ENCODE measurements around the gene CHRNA1. TPM values are rescaled to one million over a fixed set of nuclear protein-coding genes. Genes with fewer than 3 reads are reported as not detected.

The CHRNA1 gene
- total RNA-seq, 1 donor from 2014 or later, result 0.31 TPM

- no peak for DNase-seq (ENCODE audit: low spot score)
- intact Hi-C loops (cut with DNase I), result no loop called here
- ATAC-seq, result no peak
Observed at GRCh38 chr2:174785481-174785880, 21.2 kb upstream of the CHRNA1 start.

DNA sequence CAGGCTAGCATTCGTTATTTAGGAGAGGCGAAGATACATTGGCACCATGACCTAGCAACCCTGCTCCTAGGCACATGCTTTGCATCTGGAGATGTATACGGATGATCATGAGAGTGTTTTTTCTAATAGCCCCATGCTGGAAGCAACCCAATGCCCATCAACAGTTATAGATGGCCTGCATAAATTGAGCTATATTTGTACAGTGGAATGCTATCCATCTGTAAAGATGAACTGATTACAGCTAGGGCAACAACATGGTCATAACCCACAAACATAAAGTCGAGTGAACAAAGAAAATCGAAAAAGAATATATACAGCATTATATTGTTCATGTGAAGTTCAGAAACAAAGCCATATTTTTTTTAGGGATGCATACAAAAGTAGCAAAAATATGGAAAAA lies 20.6 kb upstream of the CHRNA1 start:
- intact Hi-C loops (cut with DNase I), result no loop called here
- no peak for ATAC-seq
- no peak for DNase-seq (ENCODE audit: low spot score)

DNA sequence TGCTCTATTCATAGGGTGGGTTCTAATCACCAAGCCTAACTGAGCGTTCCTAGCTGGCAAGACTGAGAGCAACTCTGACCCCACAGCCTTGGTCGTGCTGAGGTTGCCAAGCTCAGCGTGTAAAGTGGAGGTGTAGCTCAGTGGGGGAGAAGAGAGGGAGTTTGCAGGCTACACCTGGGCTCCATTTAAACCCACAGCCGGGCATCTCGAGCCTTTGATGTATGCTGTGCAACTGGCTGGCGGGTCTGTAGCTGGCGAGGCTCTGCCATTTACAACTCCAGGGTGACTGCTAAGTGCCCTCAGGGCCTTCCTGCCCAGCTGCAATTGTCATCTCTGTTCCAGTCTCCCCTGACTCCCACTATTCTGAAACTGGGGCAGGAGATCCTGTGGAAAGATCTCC lies 20.0 kb upstream of the CHRNA1 start:
- ATAC-seq (no peak), DNase-seq (ENCODE audit: low spot score) (no peak)
- intact Hi-C loops (cut with DNase I), result no loop called here

DNA sequence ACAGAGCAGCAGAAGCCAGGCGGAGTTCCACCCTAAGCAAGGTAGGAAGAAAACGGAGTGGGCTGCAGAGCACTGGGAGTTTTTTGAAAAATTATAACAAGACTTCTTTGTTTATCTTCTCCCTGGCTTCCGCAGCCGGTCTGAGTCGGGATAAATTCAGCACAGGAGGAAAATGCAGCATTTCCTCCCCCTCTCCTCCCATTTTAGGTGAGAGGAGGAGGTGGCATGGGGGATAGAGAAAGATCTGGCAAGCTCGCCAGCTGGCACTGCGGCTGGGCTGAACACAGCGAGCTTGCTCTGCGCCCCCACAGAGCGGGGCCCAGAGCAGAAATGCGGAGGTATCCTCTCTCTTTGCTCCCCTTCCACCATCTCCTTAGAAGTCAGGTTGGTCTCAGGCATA lies 17.7 kb upstream of the CHRNA1 start:
- no peak for DNase-seq (ENCODE audit: low spot score)
- intact Hi-C loops (cut with DNase I), result no loop called here
- ATAC-seq, result peak; percentile 16

DNA sequence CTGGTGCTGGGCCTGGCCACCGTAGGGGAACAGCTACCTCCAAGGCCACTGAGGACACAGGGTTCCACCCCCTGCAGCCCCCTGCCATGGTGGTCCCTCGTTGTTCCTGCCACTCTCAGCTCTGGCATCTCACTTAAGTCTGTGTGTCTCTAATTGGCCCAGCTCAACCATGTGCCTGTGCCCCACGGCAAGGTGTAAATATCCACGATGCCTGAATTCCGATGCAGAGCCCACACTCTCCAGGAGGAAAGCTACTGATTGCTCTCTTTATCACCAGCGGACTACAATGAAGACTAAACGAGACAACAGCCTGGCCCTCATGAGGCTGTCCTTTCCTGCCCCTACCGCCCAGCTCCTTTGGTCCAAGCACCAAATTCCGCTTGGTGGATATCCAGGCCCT lies 17.0 kb upstream of the CHRNA1 start:
- ATAC-seq (no peak), DNase-seq (ENCODE audit: low spot score) (no peak)
- intact Hi-C loops (cut with DNase I), result no loop called here

DNA sequence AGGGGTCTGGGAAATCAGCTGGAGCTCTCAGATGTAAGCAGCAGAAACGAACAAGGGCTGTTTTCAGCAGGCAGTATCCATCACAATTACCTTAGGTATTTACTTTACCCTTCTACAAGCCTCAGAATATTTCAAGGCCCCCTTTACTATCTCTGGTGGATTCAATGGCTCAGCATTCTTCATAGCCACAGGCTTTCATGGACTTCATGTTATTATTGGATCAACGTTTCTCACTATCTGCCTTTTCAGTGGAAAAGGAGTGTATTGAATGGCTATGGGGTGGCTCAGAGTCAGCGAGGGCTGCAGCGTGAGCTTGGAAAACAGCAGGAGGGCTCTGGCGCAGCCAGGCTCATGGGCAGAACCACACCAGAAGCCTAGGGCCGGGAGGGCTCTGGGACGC lies 16.6 kb upstream of the CHRNA1 start:
- DNase-seq (ENCODE audit: low spot score), result no peak
- intact Hi-C loops (cut with DNase I), result no loop called here
- no peak for ATAC-seq

GRCh38 chr2:174780191-174780840 lies 16.0 kb upstream of the CHRNA1 start:
- intact Hi-C loops (cut with DNase I), result no loop called here
- ATAC-seq, result no peak

DNA sequence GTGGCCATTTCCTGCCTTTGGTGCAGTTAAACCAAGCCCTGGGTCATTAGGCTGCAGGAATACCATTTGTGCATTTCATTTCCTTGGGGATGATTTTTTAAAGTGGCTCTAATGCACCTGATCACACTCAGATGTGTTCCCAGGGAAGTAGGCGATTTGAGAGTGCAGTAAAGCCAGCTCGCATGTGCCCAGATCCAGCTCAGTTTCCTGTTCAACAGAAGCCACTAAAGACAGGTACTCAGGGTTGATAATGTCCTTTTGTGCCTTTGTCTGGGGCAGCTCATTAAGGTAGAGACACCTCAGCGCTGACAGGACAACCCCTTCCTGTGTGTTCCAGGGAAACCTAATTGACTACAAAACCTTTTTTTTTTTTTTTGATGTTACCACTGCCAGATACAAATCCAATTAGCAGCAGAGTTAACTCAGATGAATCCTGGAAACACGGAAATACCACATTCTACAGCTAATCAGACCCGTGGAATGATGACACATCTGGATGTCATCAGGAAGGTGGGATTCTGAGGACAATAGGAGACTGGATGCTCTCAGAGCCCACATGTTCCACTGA lies 15.2 kb upstream of the CHRNA1 start:
- DNase-seq (ENCODE audit: low spot score), result no peak
- intact Hi-C loops (cut with DNase I), result no loop called here
- no peak for ATAC-seq

More at GRCh38 chr2:174780191-174780840, 16.0 kb upstream of the CHRNA1 start:
- DNase-seq (ENCODE audit: low spot score), result no peak

GRCh38 chr2:174778085-174778981 lies 14.1 kb upstream of the CHRNA1 start:
- intact Hi-C loops (cut with DNase I), result no loop called here
- DNase-seq (ENCODE audit: low spot score), result no peak
- peak; percentile 90 for ATAC-seq

GRCh38 chr2:174777347-174778084 lies 13.2 kb upstream of the CHRNA1 start:
- intact Hi-C loops (cut with DNase I), result no loop called here
- ATAC-seq (no peak), DNase-seq (ENCODE audit: low spot score) (no peak)

GRCh38 chr2:174776675-174777074 lies 12.4 kb upstream of the CHRNA1 start:
- ATAC-seq (no peak), DNase-seq (ENCODE audit: low spot score) (no peak)
- intact Hi-C loops (cut with DNase I), result no loop called here

GRCh38 chr2:174776223-174776622 lies 12.0 kb upstream of the CHRNA1 start:
- ATAC-seq (no peak), DNase-seq (ENCODE audit: low spot score) (no peak)
- intact Hi-C loops (cut with DNase I), result no loop called here

- DNase-seq (ENCODE audit: low spot score), result no peak
- ATAC-seq, result no peak
- intact Hi-C loops (cut with DNase I), result no loop called here
Observed at GRCh38 chr2:174775571-174775980, 11.3 kb upstream of the CHRNA1 start.

GRCh38 chr2:174774886-174775285 lies 10.6 kb upstream of the CHRNA1 start:
- ATAC-seq, result no peak
- no peak for DNase-seq (ENCODE audit: low spot score)
- intact Hi-C loops (cut with DNase I), result loop anchor here (5.0 kb wide), 1 partner anchor 217 kb away; no protein-coding TSS in a partner anchor

DNA sequence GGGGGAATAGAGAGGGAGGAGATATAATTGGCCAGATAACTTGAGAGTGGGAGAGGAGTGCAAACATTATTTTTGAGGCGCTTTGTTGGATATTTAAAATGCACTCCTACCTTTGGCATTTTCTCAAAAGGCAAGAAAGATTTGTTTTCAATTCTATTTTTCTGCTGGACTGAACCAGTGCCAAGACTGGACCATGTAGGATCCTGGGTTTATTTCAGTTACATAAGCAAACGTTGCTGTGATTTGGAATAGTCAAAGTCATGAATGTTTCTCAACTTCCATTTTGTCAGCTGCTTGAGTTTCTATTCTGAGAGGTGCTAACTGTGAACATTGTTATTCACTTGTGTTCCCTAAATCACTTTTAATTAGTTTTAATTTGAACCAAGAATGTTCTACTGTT lies 8.9 kb upstream of the CHRNA1 start:
- no peak for ATAC-seq
- DNase-seq (ENCODE audit: low spot score), result no peak
- intact Hi-C loops (cut with DNase I), result loop anchor here (5.0 kb wide), 1 partner anchor 219 kb away; no protein-coding TSS in a partner anchor

- DNase-seq (ENCODE audit: low spot score), result no peak
- no peak for ATAC-seq
- intact Hi-C loops (cut with DNase I), result loop anchor here (5.0 kb wide), 1 partner anchor 220 kb away; no protein-coding TSS in a partner anchor
Observed at GRCh38 chr2:174772472-174772801, 8.2 kb upstream of the CHRNA1 start.

DNA sequence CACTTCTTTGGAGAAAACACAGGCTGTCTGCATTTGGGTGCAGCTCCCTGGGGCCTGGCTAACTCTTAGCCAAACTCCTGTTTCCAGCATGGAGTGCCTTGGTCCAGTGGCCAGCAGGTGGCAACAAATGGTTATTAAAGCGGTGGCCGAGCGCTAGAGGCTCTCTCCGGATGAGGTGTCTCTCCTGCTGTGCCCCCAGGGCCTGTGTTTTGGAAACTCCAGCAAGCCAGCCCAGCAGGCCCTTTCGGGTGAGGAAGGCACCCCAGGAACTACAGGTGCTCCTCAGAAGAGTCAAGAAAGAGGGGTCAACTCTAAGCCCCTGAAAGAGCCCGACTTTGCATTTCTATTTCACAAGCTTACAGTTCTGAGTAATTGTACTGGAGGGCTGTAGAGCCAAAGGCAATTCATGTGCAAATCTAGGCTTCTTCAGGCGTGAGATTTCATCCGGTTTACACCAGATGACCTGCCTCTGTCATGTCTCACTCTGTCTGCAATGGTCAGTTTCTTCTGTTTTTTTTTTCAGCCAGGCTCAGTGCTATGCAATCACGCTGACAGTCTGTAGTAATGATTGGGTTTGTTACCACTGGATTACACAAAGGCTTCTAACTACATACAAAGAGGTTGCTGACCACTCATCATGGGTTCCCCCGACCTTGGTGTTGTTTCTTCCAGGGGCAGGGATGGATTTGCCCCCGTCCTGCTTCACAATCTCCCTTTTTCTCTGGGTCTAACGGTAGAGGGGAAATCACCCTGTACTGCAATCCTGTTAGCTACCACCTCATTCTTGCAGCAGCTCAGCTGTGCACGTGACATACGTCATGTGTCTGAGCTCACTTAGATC lies 7.6 kb upstream of the CHRNA1 start:
- DNase-seq (ENCODE audit: low spot score) (peak; percentile 91), ATAC-seq (peak; percentile 96)
- intact Hi-C loops (cut with DNase I), result loop anchor here (5.0 kb wide), 1 partner anchor 220 kb away; no protein-coding TSS in a partner anchor

GRCh38 chr2:174771136-174771535 lies 6.9 kb upstream of the CHRNA1 start:
- ATAC-seq, result no peak
- intact Hi-C loops (cut with DNase I), result loop anchor here (5.0 kb wide), 1 partner anchor 221 kb away; no protein-coding TSS in a partner anchor
- no peak for DNase-seq (ENCODE audit: low spot score)

Data from sciatic nerve (tissue), 2 donors.